ENCODE data around the gene KLHL21. TPM values are rescaled to one million over a fixed set of nuclear protein-coding genes. Genes with fewer than 3 reads are reported as not detected.

KLHL21 gene
- total RNA-seq, 2 donors from 2014 or later, result 10.9 to 13.2 TPM

GRCh38 chr1:6624710-6625583 is 22.3 kb upstream of the KLHL21 start, which contains the start of gene THAP3:
Gene THAP3 (plus strand): TSS chr1:6624868. CDS start chr1:6625219, 351 bp downstream.
- Histone ChIP-seq H3K4me3 (ENCODE audit: low read length) (peak within 1 kb of the TSS; percentile 89), H3K27ac (ENCODE audit: low read depth, low read length) (peak within 1 kb of the TSS; percentile 45), H3K9ac (ENCODE audit: extremely low read depth, low read length, poor library complexity, severe bottlenecking) (peak within 1 kb of the TSS; percentile 62), H3K4me1 (ENCODE audit: control insufficient read depth, insufficient read depth, low read length) (no peaks in the 10 kb centered on the region), H3K27me3 (ENCODE audit: control insufficient read depth, insufficient read depth, low read length, poor library complexity, severe bottlenecking) (no peaks in the 10 kb centered on the region), H3K36me3 (ENCODE audit: control insufficient read depth, insufficient read depth, low read length) (peaks cover 71% of the 10 kb centered on the region), H3K9me3 (ENCODE audit: control insufficient read depth, low read length) (no peaks in the 10 kb centered on the region)
- H3K27ac Mint-ChIP-seq, result peak within 1 kb of the TSS; percentile 94
- peaks cover 4% of the 10 kb centered on the region for H3K9me3 Mint-ChIP-seq
- H3K36me3 Mint-ChIP-seq (ENCODE audit: low read depth), result peaks cover 66% of the 10 kb centered on the region
- peak within 1 kb of the TSS; percentile 76 for H3K4me3 Mint-ChIP-seq
- WGBS, 2 experiments (ENCODE audit: insufficient coverage in 1 of 2, insufficient read length in 1 of 2), result 4 to 20% methylated on average over 16 to 73 of the region's 73 CpGs
- H3K27me3 Mint-ChIP-seq (ENCODE audit: insufficient read depth), result no peaks in the 10 kb centered on the region
- H3K4me1 Mint-ChIP-seq, result no peaks in the 10 kb centered on the region
- peak; percentile 59 for TF ChIP-seq CTCF (conservative IDR thresholded peaks at IDR 0.05)
- peak; percentile 97 for DNase-seq

GRCh38 chr1:6623269-6623965 is 20.7 kb upstream of the KLHL21 start:
- 91 to 96% methylated on average over 14 of the region's 14 CpGs for WGBS, 2 experiments (ENCODE audit: insufficient coverage in 1 of 2, insufficient read length in 1 of 2)
- Histone ChIP-seq H3K27me3 (ENCODE audit: control insufficient read depth, insufficient read depth, low read length, poor library complexity, severe bottlenecking) (no peaks in the 10 kb centered on the region), H3K9me3 (ENCODE audit: control insufficient read depth, low read length) (no peaks in the 10 kb centered on the region), H3K4me1 (ENCODE audit: control insufficient read depth, insufficient read depth, low read length) (no peaks in the 10 kb centered on the region), H3K4me3 (ENCODE audit: low read length) (no peak overlapping the region), H3K27ac (ENCODE audit: low read depth, low read length) (no peak overlapping the region), H3K36me3 (ENCODE audit: control insufficient read depth, insufficient read depth, low read length) (peaks cover 77% of the 10 kb centered on the region), H3K9ac (ENCODE audit: extremely low read depth, low read length, poor library complexity, severe bottlenecking) (no peak overlapping the region)
- DNase-seq, result no peak
- H3K36me3 Mint-ChIP-seq (ENCODE audit: low read depth), result peaks cover 67% of the 10 kb centered on the region
- no peak overlapping the region for H3K27ac Mint-ChIP-seq
- H3K9me3 Mint-ChIP-seq, result peaks cover 4% of the 10 kb centered on the region
- no peaks in the 10 kb centered on the region for H3K27me3 Mint-ChIP-seq (ENCODE audit: insufficient read depth)
- no peaks in the 10 kb centered on the region for H3K4me1 Mint-ChIP-seq
- H3K4me3 Mint-ChIP-seq, result no peak overlapping the region
- TF ChIP-seq CTCF (conservative IDR thresholded peaks at IDR 0.05), result no peak

- no peak for TF ChIP-seq CTCF (conservative IDR thresholded peaks at IDR 0.05)
- H3K4me3 Mint-ChIP-seq, result no peak overlapping the region
- Histone ChIP-seq H3K27me3 (ENCODE audit: control insufficient read depth, insufficient read depth, low read length, poor library complexity, severe bottlenecking) (no peaks in the 10 kb centered on the region), H3K9ac (ENCODE audit: extremely low read depth, low read length, poor library complexity, severe bottlenecking) (no peak overlapping the region), H3K9me3 (ENCODE audit: control insufficient read depth, low read length) (no peaks in the 10 kb centered on the region), H3K27ac (ENCODE audit: low read depth, low read length) (no peak overlapping the region), H3K4me1 (ENCODE audit: control insufficient read depth, insufficient read depth, low read length) (no peaks in the 10 kb centered on the region), H3K4me3 (ENCODE audit: low read length) (no peak overlapping the region), H3K36me3 (ENCODE audit: control insufficient read depth, insufficient read depth, low read length) (peaks cover 74% of the 10 kb centered on the region)
- peaks cover 4% of the 10 kb centered on the region for H3K9me3 Mint-ChIP-seq
- no peaks in the 10 kb centered on the region for H3K27me3 Mint-ChIP-seq (ENCODE audit: insufficient read depth)
- H3K4me1 Mint-ChIP-seq, result no peaks in the 10 kb centered on the region
- DNase-seq, result no peak
- WGBS, 2 experiments (ENCODE audit: insufficient coverage in 1 of 2, insufficient read length in 1 of 2), result 92 to 96% methylated on average over 9 to 10 of the region's 10 CpGs
- H3K27ac Mint-ChIP-seq, result peak overlapping the region; percentile 64
- H3K36me3 Mint-ChIP-seq (ENCODE audit: low read depth), result peaks cover 65% of the 10 kb centered on the region
These were observed 19.9 kb upstream of the KLHL21 start for GRCh38 chr1:6622396-6623152.
